K562 (cell line): ENCODE data around the gene SP2. TPM values are rescaled to one million over a fixed set of nuclear protein-coding genes. Genes with fewer than 3 reads are reported as not detected.

Source experiments
- ATAC-seq: fragments of 200-7000 bp; cut with Tn5 transposase; 3 replicates; pipeline ENCODE4 v1.9.1; 2020; ENCODE audit warnings: moderate library complexity
- BruUV-seq: library from RNA; stranded (reverse); fragments of 400-500 nt; replicated peaks from 2 replicates; lab custom pipeline; 2021; lab: Mats Ljungman, UMichigan
- CTCF ChIA-PET: fragments of 300-600 bp; formaldehyde crosslinking; extraction: SDS; loops from one replicate; lab custom pipeline; 2021; ENCODE audit warnings: low intra/inter-chr PET ratio; lab: Yijun Ruan, JAX
- POLR2A ChIA-PET: fragments of 300-600, 350-650 bp; sonication (Branson Sonifier 250); formaldehyde crosslinking; extraction: SDS; loops from one replicate; lab custom pipeline; 2021; ENCODE audit warnings: antibody characterized with exemption, inconsistent platforms; lab: Yijun Ruan, JAX
- DNase-seq, 4 experiments: peaks; one replicate each; pipeline versions ENCODE4 v3.0.0 to v3.0.0-alpha.2; 2011 to 2018; ENCODE audit warnings: low spot score in 3 of 4, mixed read lengths in 3 of 4; ENCODE audit errors: extremely low read depth in 1 of 4
- FAIRE-seq: peaks from 2 replicates; lab custom pipeline; 2011; peaks lifted over from hg19 to GRCh38; lab: Jason Lieb, UNC
- H2AFZ ChIP-seq: 2 replicates; pipeline ENCODE4 v1.6.0; 2011; ENCODE audit warnings: low read depth, low read length, control low read depth, inconsistent platforms
- H3K27ac ChIP-seq: fragments of 200-600 bp; 3 replicates; pipeline ENCODE4 v1.8.0; 2011; ENCODE audit warnings: low read depth, mild to moderate bottlenecking, control low read depth, inconsistent platforms, low read length, moderate library complexity, mixed read lengths; ENCODE audit errors: extremely low read depth
- H3K27me3 ChIP-seq, 2 experiments: fragments of 300-600 bp in 1 of 2; 2 replicates in 1 of 2; 3 replicates in 1 of 2; pipeline versions ENCODE4 v1.6.0 to v1.8.0; 2011; ENCODE audit warnings: inconsistent platforms in 2 of 2, low read length in 2 of 2, mild to moderate bottlenecking in 1 of 2, mixed read lengths in 1 of 2, moderate library complexity in 1 of 2; ENCODE audit not compliant: control insufficient read depth in 2 of 2, insufficient read depth in 2 of 2
- H3K36me3 ChIP-seq: fragments of 300-600 bp; 3 replicates; pipeline ENCODE4 v1.8.0; 2011; ENCODE audit warnings: mild to moderate bottlenecking, low read length, inconsistent platforms; ENCODE audit not compliant: control insufficient read depth, insufficient read depth
- H3K4me1 ChIP-seq, 2 experiments: fragments of 200-600 bp in 1 of 2; replicated peaks in 1 of 2; 2 replicates in 1 of 2; 3 replicates in 1 of 2; pipeline versions ENCODE4 v1.5.1 to v1.8.0; 2011; ENCODE audit warnings: inconsistent platforms in 2 of 2, low read length in 2 of 2, mild to moderate bottlenecking in 1 of 2, mixed read lengths in 1 of 2, moderate library complexity in 1 of 2; ENCODE audit not compliant: control insufficient read depth in 2 of 2, insufficient read depth in 2 of 2
- H3K4me2 ChIP-seq: 2 replicates; pipeline ENCODE4 v1.6.1; 2011; ENCODE audit warnings: low read length, control low read depth, inconsistent platforms, mixed read lengths; ENCODE audit not compliant: insufficient read depth
- H3K4me3 ChIP-seq: fragments of 200-600 bp; sonication (generic), shearing (Covaris generic); 2 replicates; pipeline ENCODE4 v1.5.1; 2016; ENCODE audit warnings: control low read depth, inconsistent platforms
- H3K79me2 ChIP-seq: fragments of 200-600 bp; 3 replicates; pipeline ENCODE4 v1.8.0; 2011; ENCODE audit warnings: low read length, inconsistent platforms; ENCODE audit not compliant: control insufficient read depth, insufficient read depth
- H3K9ac ChIP-seq, 2 experiments: 2 replicates each; pipeline versions ENCODE4 v1.6.0 to v1.6.1; 2011; ENCODE audit warnings: low read depth in 2 of 2, low read length in 2 of 2, control low read depth in 1 of 2, inconsistent platforms in 1 of 2, mild to moderate bottlenecking in 1 of 2, mixed read lengths in 1 of 2; ENCODE audit not compliant: insufficient read depth in 1 of 2
- H3K9me1 ChIP-seq: one replicate; pipeline ENCODE4 v1.6.0; 2011; ENCODE audit warnings: inconsistent platforms, mild to moderate bottlenecking, low read length, moderate library complexity; ENCODE audit not compliant: control insufficient read depth, insufficient read depth
- H3K9me3 ChIP-seq: replicated peaks from 2 replicates; pipeline ENCODE4 v1.5.1; 2011; ENCODE audit warnings: low read depth, low read length, inconsistent platforms; ENCODE audit not compliant: control insufficient read depth, insufficient read depth
- H4K20me1 ChIP-seq: replicated peaks from 2 replicates; pipeline ENCODE4 v1.6.1; 2011; ENCODE audit warnings: low read length, inconsistent platforms, mixed read lengths; ENCODE audit not compliant: control insufficient read depth, insufficient read depth
- ATF4 ChIP-seq: fragments of 450-650 bp; formaldehyde crosslinking; IDR thresholded peaks from 2 replicates; pipeline ENCODE4 v1.4.0; 2022; ENCODE audit warnings: mild to moderate bottlenecking, moderate library complexity
- DIDO1 ChIP-seq: fragments of 450-650 bp; IDR thresholded peaks from 2 replicates; pipeline ENCODE4 v1.6.1; 2016; ENCODE audit warnings: low read depth, missing biosample characterization, missing genetic modification characterization
- JUN ChIP-seq, 2 experiments: sonication (generic) in 1 of 2; formaldehyde crosslinking in 1 of 2; IDR thresholded peaks; 2 replicates each; pipeline versions ENCODE4 v1.6.1 to v1.8.0; 2012 to 2022; ENCODE audit warnings: borderline replicate concordance in 2 of 2, mild to moderate bottlenecking in 2 of 2, improper control_type of control experiment in 1 of 2, low read depth in 1 of 2, low read length in 1 of 2, missing genetic modification reagents in 1 of 2
- MAFK ChIP-seq: IDR thresholded peaks from 2 replicates; pipeline ENCODE4 v1.6.1; 2011; ENCODE audit warnings: low read length, improper control_type of control experiment
- NCOR1 ChIP-seq: fragments of 450-650 bp; IDR thresholded peaks from 2 replicates; pipeline ENCODE4 v1.6.1; 2016; ENCODE audit warnings: mild to moderate bottlenecking, moderate library complexity
- PML ChIP-seq: IDR thresholded peaks from 2 replicates; pipeline ENCODE4 v1.6.1; 2012; ENCODE audit warnings: low read length, inconsistent platforms
- RBM25 ChIP-seq: fragments of 200-400 bp; formaldehyde crosslinking; IDR thresholded peaks from 2 replicates; pipeline ENCODE4 v1.6.1; 2018; ENCODE audit warnings: low read length, low read depth, moderate library complexity; ENCODE audit not compliant: severe bottlenecking
- RFX7 ChIP-seq: fragments of 250-450 bp; sonication (Bioruptor Pico); IDR thresholded peaks from 2 replicates; pipeline ENCODE4 v1.5.1; 2021; ENCODE audit warnings: mild to moderate bottlenecking
- RHOXF2B ChIP-seq: fragments of 250-450 bp; sonication (Bioruptor Pico); conservative IDR thresholded peaks from 2 replicates; pipeline ENCODE4 v1.5.1; 2021
- ZBTB11 ChIP-seq, 3 experiments: fragments of 200-800 bp in 1 of 3; fragments of 250-450 bp in 1 of 3; fragments of 450-650 bp in 1 of 3; sonication (Bioruptor Pico) in 1 of 3; sonication (Bioruptor generic) in 1 of 3; formaldehyde crosslinking in 1 of 3; IDR thresholded peaks; 2 replicates each; pipeline versions ENCODE4 v1.6.1 to v1.8.0; 2016 to 2022; ENCODE audit warnings: mild to moderate bottlenecking in 2 of 3, missing genetic modification characterization in 2 of 3, missing compliant biosample characterization in 1 of 3, moderate library complexity in 1 of 3
- ZNF121 ChIP-seq: sonication (generic); formaldehyde crosslinking; conservative IDR thresholded peaks from 2 replicates; pipeline ENCODE4 v1.8.0; 2022; ENCODE audit warnings: missing genetic modification reagents
- ZNF609 ChIP-seq: sonication (generic); formaldehyde crosslinking; IDR thresholded peaks from 2 replicates; pipeline ENCODE4 v1.8.1; 2023; ENCODE audit warnings: missing genetic modification reagents, mild to moderate bottlenecking, borderline replicate concordance
- ZNF780A ChIP-seq: fragments of 250-450 bp; sonication (Bioruptor Pico); IDR thresholded peaks from 2 replicates; pipeline ENCODE4 v1.5.0; 2021; ENCODE audit warnings: mild to moderate bottlenecking
- ZNF785 ChIP-seq: fragments of 250-450 bp; sonication (Bioruptor Pico); IDR thresholded peaks from 2 replicates; pipeline ENCODE4 v1.4.0; 2020; ENCODE audit warnings: mild to moderate bottlenecking
- WGBS: fragments of 100-300 bp; shearing (Covaris generic); methylation state at CpG from one replicate; pipeline ENCODE4 v1.1.6; 2016; ENCODE audit warnings: low coverage, mixed read lengths; ENCODE audit not compliant: insufficient coverage; ENCODE audit errors: missing lambda C conversion rate; 5-methylcytosine and 5-hydroxymethylcytosine counted together
- in situ Hi-C: fragments of 300-500 bp; cut with MboI; formaldehyde crosslinking; loops from 4 replicates; pipeline ENCODE4 v1.15.0; 2018; ENCODE audit warnings: inconsistent platforms, mixed read lengths
- intact Hi-C: fragments of 100-400 bp; cut with micrococcal nuclease; formaldehyde crosslinking; loops from 2 replicates; pipeline ENCODE4 v1.14.2; 2022
- polyA plus RNA-seq, 8 experiments: library from polyadenylated mRNA; depleted of rRNA in 4 of 8; stranded (reverse) in 5 of 8; unstranded in 3 of 8; fragments of >200 nt; fragmentation: Nextera tagmentation in 2 of 8; fragmentation: Illumina TruSeq in 1 of 8; extraction: Ambion mirVana in 2 of 8; extraction: Trizol in 1 of 8; gene quantifications; 2 replicates each; pipeline versions ENCODE4 v1.2.1 to v1.2.3, GENCODE V29; 2011 to 2014; ENCODE audit warnings: inconsistent platforms in 1 of 8, missing spikeins in 1 of 8
- total RNA-seq, 7 experiments: library from RNA; depleted of rRNA in 6 of 7; stranded (reverse); fragments of >200 nt in 6 of 7; fragmentation: Illumina TruSeq in 2 of 7; extraction: Trizol in 2 of 7; gene quantifications; 2 replicates each; pipeline versions ENCODE4 v1.2.1 to v1.2.3, GENCODE V29; 2011 to 2021; ENCODE audit warnings: low replicate concordance in 1 of 7

SP2 gene
- total and polyA plus RNA-seq, 9 of the 15 experiments (the other 6 are each of a cell fraction or from before 2014, with no cell fraction given), result 0.77 to 22.3 (median 2.3) TPM

DNA sequence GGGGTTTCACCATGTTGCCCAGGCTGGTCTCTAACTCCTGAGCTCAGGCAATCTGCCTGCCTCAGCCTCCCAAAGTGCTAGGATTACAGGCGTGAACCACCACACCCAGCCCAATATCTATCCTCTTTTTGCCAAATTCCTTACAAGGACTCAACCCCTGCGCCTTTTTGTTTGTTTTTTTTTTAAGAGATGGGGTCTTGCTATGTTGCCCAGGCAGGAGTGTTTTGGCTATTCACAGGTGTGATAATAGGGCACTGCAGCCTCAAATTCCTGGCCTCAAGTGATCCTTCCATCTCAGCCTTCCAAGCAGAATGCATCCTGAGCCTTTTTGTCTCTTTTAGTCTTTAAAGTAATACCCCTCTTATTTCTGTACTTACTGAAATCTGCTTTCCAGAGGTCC, 17.0 kb downstream of the SP2 start:
- POLR2A ChIA-PET, result interaction anchor here (0.6 to 0.7 kb wide), 2 partner anchors 19 to 1843 kb away, joined by 3 to 4 read pairs; no protein-coding TSS in a partner anchor
- H3K4me1 ChIP-seq, result no peaks in the 10 kb centered on the region
- no peak overlapping the region for H2AFZ ChIP-seq
- H3K4me3 ChIP-seq, result no peak overlapping the region
- DNase-seq (no peak), FAIRE-seq (no peak), ATAC-seq (no peak)
- no peaks in the 10 kb centered on the region for H4K20me1 ChIP-seq
- in situ Hi-C loops, result no loop called here
- no peaks in the 10 kb centered on the region for H3K9me3 ChIP-seq
- intact Hi-C loops, result no loop called here
- H3K27me3 ChIP-seq, result no peaks in the 10 kb centered on the region
- H3K79me2 ChIP-seq, result no peaks in the 10 kb centered on the region
- H3K4me2 ChIP-seq, result no peak overlapping the region
- H3K27ac ChIP-seq, result no peak overlapping the region
- CTCF ChIA-PET, result no interaction called here
- 65% methylated on average over 2 of the region's 2 CpGs for WGBS
- peaks cover 20% of the 10 kb centered on the region for H3K36me3 ChIP-seq
- BruUV-seq, result no TSS peak
- H3K9me1 ChIP-seq, result no peaks in the 10 kb centered on the region
- no peak overlapping the region for H3K9ac ChIP-seq
- TF ChIP-seq PML (no peak), DIDO1 (no peak), MAFK (no peak), ZNF785 (CRISPR knock-in tag) (no peak), RBM25 (peak; percentile 47), ZNF780A (CRISPR knock-in tag) (no peak), RFX7 (CRISPR knock-in tag) (no peak), ATF4 (CRISPR knock-in tag) (no peak), ZNF121 (CRISPR knock-in tag) (peak; percentile 73), RHOXF2B (CRISPR knock-in tag) (no peak), ZBTB11 (CRISPR knock-in tag; IDR thresholded peaks at IDR 0.05) (no peak), JUN (IDR thresholded peaks at IDR 0.05; ENCODE audit: borderline replicate concordance, low read depth, low read length) (no peak), JUN (CRISPR knock-in tag; IDR thresholded peaks at IDR 0.05; ENCODE audit: borderline replicate concordance) (no peak), NCOR1 (no peak), ZNF609 (CRISPR knock-in tag) (no peak)
